GM08714 (cell line): Measurements from ENCODE around the gene NFATC3.

Source experiments
- H3K4me3 ChIP-seq: fragments of 200-500 bp; sonication (Bioruptor generic); 2 replicates; pipeline ENCODE4 v1.5.1; 2014; ENCODE audit warnings: mild to moderate bottlenecking, low read length, inconsistent platforms
- ZNF274 ChIP-seq: IDR thresholded peaks from 2 replicates; pipeline ENCODE4 v1.6.1; 2012; ENCODE audit warnings: mild to moderate bottlenecking, low read depth, low read length

Gene NFATC3

GRCh38 chr16:68250951-68251350 is 165.8 kb downstream of the NFATC3 start:
- TF ChIP-seq ZNF274: no peak
- no peak overlapping the region for H3K4me3 ChIP-seq

GRCh38 chr16:68251832-68252231 is 166.7 kb downstream of the NFATC3 start:
- TF ChIP-seq ZNF274: no peak
- no peak overlapping the region for H3K4me3 ChIP-seq

GRCh38 chr16:68252383-68252782 is 167.2 kb downstream of the NFATC3 start:
- no peak overlapping the region for H3K4me3 ChIP-seq
- no peak for TF ChIP-seq ZNF274

GRCh38 chr16:68253721-68254120 is 168.6 kb downstream of the NFATC3 start:
- no peak overlapping the region for H3K4me3 ChIP-seq
- no peak for TF ChIP-seq ZNF274

GRCh38 chr16:68255712-68256111 is 170.5 kb downstream of the NFATC3 start:
- TF ChIP-seq ZNF274: no peak
- no peak overlapping the region for H3K4me3 ChIP-seq

- TF ChIP-seq ZNF274: no peak
- H3K4me3 ChIP-seq: no peak overlapping the region
These were observed 172.2 kb downstream of the NFATC3 start for GRCh38 chr16:68257251-68257905.

GRCh38 chr16:68257906-68258800 is 173.0 kb downstream of the NFATC3 start:
- no peak for TF ChIP-seq ZNF274
- H3K4me3 ChIP-seq: no peak overlapping the region

- no peak overlapping the region for H3K4me3 ChIP-seq
- no peak for TF ChIP-seq ZNF274
These were observed 174.0 kb downstream of the NFATC3 start for GRCh38 chr16:68259007-68259825.

- H3K4me3 ChIP-seq: peak overlapping the region; percentile 80; the same call in 1 of the 2 replicates
- no peak for TF ChIP-seq ZNF274
These were observed 178.5 kb downstream of the NFATC3 start for GRCh38 chr16:68263559-68264127.

- no peak for TF ChIP-seq ZNF274
- H3K4me3 ChIP-seq: peak within 1 kb of the TSS; percentile 80
These were observed 179.2 kb downstream of the NFATC3 start, which contains the start of gene SLC7A6 for GRCh38 chr16:68264128-68265077. TSS of gene SLC7A6 (plus strand) at chr16:68264526. CDS start at chr16:68274727, 10,201 bp downstream.

- no peak for TF ChIP-seq ZNF274
- H3K4me3 ChIP-seq: peak overlapping the region; percentile 80
These were observed 180.1 kb downstream of the NFATC3 start for GRCh38 chr16:68265078-68265920.
